ENCODE results near the gene KRTAP16-1.
A peak's percentile ranks its signal among the peaks of the same experiment; 100 is the strongest.

Gene KRTAP16-1

DNA sequence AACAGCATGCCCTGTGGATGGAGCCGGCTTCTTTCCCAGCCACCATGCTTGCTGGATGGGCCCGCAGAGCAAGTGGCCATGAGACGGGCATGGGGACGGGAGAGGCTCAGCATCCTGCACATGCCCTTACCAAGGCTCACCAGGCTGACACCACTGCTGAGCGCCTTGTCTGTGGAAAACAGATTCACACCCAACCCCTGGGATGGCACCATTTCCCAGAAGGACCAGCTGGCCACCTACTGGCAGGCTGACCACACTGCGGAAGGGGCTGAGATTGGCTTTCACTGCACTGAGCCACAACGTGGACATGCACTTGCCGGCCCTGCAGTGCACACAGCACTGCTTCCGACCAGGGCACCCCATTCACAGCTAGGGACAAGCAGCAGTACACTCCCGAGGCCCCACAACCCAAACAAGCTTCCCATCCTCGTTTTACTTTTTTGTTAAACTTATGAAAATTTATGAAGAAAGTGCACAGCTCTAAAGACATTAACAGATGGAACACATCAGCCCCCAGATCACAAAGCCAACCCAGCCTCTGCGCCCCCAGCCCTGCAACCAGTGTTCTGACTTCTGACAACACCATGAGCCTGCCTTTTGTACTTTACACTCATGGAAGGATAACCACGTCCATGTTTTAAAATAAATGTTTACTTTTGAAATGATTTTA, 20.3 kb upstream of the KRTAP16-1 start:
- no peak overlapping the region for H3K4me3 ChIP-seq (replicated peaks; ENCODE audit: low read depth, low read length)
- TF ChIP-seq, protein P1, sequence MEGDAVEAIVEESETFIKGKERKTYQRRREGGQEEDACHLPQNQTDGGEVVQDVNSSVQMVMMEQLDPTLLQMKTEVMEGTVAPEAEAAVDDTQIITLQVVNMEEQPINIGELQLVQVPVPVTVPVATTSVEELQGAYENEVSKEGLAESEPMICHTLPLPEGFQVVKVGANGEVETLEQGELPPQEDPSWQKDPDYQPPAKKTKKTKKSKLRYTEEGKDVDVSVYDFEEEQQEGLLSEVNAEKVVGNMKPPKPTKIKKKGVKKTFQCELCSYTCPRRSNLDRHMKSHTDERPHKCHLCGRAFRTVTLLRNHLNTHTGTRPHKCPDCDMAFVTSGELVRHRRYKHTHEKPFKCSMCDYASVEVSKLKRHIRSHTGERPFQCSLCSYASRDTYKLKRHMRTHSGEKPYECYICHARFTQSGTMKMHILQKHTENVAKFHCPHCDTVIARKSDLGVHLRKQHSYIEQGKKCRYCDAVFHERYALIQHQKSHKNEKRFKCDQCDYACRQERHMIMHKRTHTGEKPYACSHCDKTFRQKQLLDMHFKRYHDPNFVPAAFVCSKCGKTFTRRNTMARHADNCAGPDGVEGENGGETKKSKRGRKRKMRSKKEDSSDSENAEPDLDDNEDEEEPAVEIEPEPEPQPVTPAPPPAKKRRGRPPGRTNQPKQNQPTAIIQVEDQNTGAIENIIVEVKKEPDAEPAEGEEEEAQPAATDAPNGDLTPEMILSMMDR (IDR thresholded peaks at IDR 0.05; ENCODE audit: low read length, missing control alignments): peak; percentile 76
- DNase-seq (ENCODE audit: low read depth): peak; percentile 47

DNA sequence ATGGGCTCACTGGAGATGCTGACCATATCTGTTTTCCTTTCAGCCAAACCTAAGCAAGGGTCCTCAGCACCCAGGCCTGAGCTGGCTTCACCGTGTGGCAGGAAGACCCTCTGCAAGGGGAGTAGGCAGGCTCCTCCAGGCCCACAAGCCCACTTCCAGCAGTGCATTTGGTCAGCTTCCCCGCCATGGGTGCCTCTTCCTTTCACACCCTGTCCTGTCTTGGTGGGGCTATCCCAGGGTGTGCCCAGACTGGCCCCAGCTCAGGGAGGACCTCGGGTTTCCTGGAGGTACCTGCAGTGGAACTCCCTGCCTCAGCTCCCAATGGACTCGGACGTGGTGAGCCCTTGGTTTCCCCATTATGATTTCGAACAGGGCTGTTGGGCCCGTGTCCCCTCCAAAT, 19.1 kb upstream of the KRTAP16-1 start:
- TF ChIP-seq, protein P1 (IDR thresholded peaks at IDR 0.05; ENCODE audit: low read length, missing control alignments): no peak
- H3K4me3 ChIP-seq (replicated peaks; ENCODE audit: low read depth, low read length): no peak overlapping the region

DNA sequence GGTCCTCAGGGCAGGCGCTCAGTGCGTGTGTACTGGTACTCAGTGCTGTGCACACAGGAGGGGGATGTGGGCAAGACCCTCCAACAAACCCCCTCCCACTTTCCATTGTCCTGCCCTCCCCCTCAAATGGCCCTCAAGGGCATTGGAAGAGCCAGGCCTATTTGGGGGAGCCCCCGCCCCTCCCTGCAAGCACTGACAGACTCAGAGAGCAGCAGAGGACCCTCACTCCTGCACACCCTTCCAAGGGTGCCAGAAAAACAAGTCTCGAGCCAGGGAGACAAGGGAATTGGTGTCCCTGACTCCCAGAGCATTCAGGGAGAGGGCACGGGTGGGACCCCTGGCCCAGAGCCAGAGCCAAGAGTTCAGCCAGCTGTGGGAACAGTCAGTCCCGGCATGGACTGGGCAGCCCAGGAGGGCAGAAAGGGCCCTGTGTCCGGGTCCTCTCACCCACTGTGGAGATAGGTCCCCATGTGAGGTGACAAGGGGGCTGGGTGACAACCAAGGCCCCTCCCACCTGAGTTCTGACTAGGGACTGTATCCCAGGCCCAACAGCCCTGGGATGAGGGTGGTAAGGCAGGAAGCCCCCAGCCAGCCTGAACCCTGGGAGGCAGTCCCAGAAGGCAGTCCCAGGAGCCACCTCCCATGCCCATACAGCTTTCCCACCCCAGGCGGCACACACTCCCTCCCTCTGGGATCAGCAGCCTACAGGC, 18.5 kb upstream of the KRTAP16-1 start:
- H3K4me3 ChIP-seq (replicated peaks; ENCODE audit: low read depth, low read length): no peak overlapping the region
- no peak for DNase-seq (ENCODE audit: low read depth)
- TF ChIP-seq, protein P1 (IDR thresholded peaks at IDR 0.05; ENCODE audit: low read length, missing control alignments): no peak

More for the DNA sequence above, 19.1 kb upstream of the KRTAP16-1 start:
- no peak for DNase-seq (ENCODE audit: low read depth)

DNA sequence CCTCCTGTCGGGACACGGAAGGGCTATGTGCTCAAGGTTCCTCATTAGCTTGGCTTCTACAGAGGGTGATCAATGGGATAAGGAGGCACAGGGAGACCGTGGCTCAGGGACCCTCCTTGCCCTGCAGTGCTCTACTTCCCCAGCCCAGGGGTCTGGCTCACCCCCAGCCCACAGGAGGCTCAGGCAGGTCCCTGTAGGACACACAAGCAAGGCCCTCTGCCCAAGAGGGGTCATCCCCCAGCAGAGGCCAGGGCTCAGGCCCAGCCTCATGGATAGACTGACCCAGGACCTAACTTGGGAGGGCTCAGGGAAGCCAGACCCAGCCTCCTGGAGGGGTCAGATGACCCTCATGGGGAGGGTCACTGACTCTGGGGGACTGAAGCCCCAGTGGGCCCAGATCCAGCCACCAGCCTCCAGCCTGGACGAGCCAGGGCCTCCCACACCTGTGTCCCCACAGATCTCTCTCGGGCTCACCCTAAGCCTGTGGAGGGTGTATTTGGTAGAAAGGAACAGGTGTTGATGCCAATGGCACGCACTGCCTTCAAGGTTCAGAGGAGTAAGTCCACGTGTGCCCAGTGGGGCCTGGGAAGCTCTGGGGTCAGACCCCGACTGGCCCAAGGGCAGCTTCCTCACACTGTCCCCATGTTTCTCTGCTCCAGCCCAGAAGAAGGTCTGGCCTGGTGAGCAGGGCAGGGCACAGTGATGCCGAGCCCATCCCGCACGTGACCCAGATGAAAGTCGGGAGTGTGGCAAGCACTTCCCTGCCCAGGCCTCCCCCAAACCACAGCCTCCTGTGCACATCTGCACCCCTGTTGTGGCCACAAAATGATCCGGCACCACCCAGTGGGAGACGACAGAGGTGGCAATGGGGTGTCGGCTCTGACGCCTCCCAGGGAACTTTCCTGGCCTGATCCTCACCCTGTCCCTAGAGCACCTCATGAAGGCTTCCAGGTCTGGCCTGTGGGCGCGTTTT, 17.4 kb upstream of the KRTAP16-1 start:
- DNase-seq (ENCODE audit: low read depth): no peak
- H3K4me3 ChIP-seq (replicated peaks; ENCODE audit: low read depth, low read length): no peak overlapping the region
- TF ChIP-seq, protein P1 (IDR thresholded peaks at IDR 0.05; ENCODE audit: low read length, missing control alignments): no peak

DNA sequence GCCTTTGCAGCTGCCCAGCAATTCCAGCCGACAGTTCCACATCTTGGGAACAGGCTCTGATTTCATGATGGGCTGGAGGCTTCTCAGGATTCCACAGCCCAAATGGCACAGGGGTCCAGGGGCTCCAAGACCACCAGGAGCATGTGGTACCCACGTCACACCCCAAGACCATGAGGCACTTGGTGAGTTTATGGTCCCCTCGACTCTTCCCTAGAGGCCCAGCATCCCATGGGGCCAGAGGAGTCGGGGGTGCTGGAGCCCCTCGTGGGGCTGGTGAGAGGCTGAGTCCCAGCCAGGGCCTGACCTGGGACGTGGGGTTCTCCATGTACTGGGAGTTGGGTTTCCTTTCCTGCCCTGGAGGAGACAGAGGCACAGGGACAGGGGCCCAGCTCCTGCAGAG, 16.5 kb upstream of the KRTAP16-1 start:
- no peak for DNase-seq (ENCODE audit: low read depth)
- TF ChIP-seq, protein P1 (IDR thresholded peaks at IDR 0.05; ENCODE audit: low read length, missing control alignments): no peak
- no peak overlapping the region for H3K4me3 ChIP-seq (replicated peaks; ENCODE audit: low read depth, low read length)

DNA sequence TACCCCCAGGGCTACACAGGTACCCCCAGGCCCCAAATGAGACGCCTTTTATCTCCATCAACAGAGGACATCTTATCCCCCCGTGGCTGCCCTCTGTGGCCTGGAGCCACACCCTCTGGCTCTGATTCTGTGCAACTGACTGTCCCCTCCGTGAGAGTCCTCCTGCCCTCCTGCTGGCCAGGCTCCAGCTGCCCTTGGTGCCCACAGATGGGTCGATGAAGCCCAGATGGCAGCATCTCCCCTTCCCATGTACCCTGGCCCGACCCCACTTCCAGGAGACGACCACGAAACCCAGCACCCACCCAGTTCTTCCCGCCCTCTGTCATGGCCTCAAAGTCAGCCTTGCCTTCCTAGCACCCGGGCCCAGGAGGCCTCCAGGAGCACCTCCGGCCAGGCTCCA, 16.0 kb upstream of the KRTAP16-1 start:
- no peak overlapping the region for H3K4me3 ChIP-seq (replicated peaks; ENCODE audit: low read depth, low read length)
- TF ChIP-seq, protein P1 (IDR thresholded peaks at IDR 0.05; ENCODE audit: low read length, missing control alignments): no peak
- DNase-seq (ENCODE audit: low read depth): no peak
